ENCODE data around the gene STARD9.

- TF ChIP-seq CTCF (IDR thresholded peaks at IDR 0.05) = no peak
- no peak for TF ChIP-seq POLR2A (IDR thresholded peaks at IDR 0.05)
Observed at GRCh38 chr15:42691308-42691707, 115.9 kb downstream of the STARD9 start.

All from right lobe of liver (tissue), 4 donors.